A673 (cell line): Measurements from ENCODE around the gene DIS3L2. TPM values are rescaled to one million over a fixed set of nuclear protein-coding genes. Genes with fewer than 3 reads are reported as not detected.
"Not testable (repeated sequence)": the region's sequence is repeated elsewhere in the genome, so short reads cannot be mapped to it uniquely, and the experiment has no call there.

Source experiments
- BruUV-seq: library from RNA; stranded (reverse); fragments of 400-500 nt; replicated peaks from 2 replicates; lab custom pipeline; 2021; lab: Mats Ljungman, UMichigan
- CTCF ChIA-PET: fragments of 300-600 bp; sonication (Branson Sonifier 250); formaldehyde crosslinking; loops from one replicate; lab custom pipeline; 2022; ENCODE audit warnings: antibody characterized with exemption; lab: Charles Lee
- POLR2A ChIA-PET: fragments of 300-600 bp; sonication (Branson Sonifier 250); formaldehyde crosslinking; loops from one replicate; lab custom pipeline; 2022; ENCODE audit warnings: antibody characterized with exemption; ENCODE audit not compliant: low non-redundant PET; lab: Charles Lee
- DNase-seq: peaks from one replicate; pipeline ENCODE4 v3.0.0-alpha.2; 2015; ENCODE audit warnings: low spot score
- H3K27ac ChIP-seq: fragments of 200-600 bp; sonication (generic); 2 replicates; pipeline ENCODE4 v1.5.1; 2016; ENCODE audit warnings: mixed run types, low read depth, mild to moderate bottlenecking, mixed read lengths, antibody characterized with exemption, low read length; ENCODE audit not compliant: poor library complexity, severe bottlenecking
- H3K27me3 ChIP-seq: fragments of 200-600 bp; sonication (generic); replicated peaks from 2 replicates; pipeline ENCODE4 v1.6.1; 2017; ENCODE audit warnings: mixed run types, low read depth, mild to moderate bottlenecking, mixed read lengths, antibody characterized with exemption, low read length; ENCODE audit not compliant: insufficient read depth, poor library complexity
- H3K36me3 ChIP-seq: fragments of 200-600 bp; sonication (generic); 2 replicates; pipeline ENCODE4 v1.6.1; 2016; ENCODE audit warnings: mixed run types, mild to moderate bottlenecking, mixed read lengths, antibody characterized with exemption, low read length; ENCODE audit not compliant: insufficient read depth, poor library complexity, severe bottlenecking
- H3K4me1 ChIP-seq: fragments of 200-600 bp; sonication (generic); 2 replicates; pipeline ENCODE4 v1.6.1; 2017; ENCODE audit warnings: mixed run types, mild to moderate bottlenecking, mixed read lengths, antibody characterized with exemption, low read length; ENCODE audit not compliant: insufficient read depth, poor library complexity, severe bottlenecking
- H3K4me3 ChIP-seq: fragments of 200-600 bp; sonication (generic); 2 replicates; pipeline ENCODE4 v1.5.1; 2016; ENCODE audit warnings: low read depth, mixed run types, mild to moderate bottlenecking, mixed read lengths, low read length; ENCODE audit not compliant: poor library complexity, severe bottlenecking
- H3K9me3 ChIP-seq: fragments of 200-600 bp; sonication (generic); 2 replicates; pipeline ENCODE4 v1.6.1; 2016; ENCODE audit warnings: mixed run types, low read depth, mild to moderate bottlenecking, mixed read lengths, antibody characterized with exemption, low read length; ENCODE audit not compliant: poor library complexity, severe bottlenecking
- EZH2 ChIP-seq: fragments of 200-600 bp; sonication (generic); IDR thresholded peaks from 2 replicates; pipeline ENCODE4 v1.6.1; 2017; ENCODE audit warnings: borderline replicate concordance, low read depth, mild to moderate bottlenecking, mixed read lengths, antibody characterized with exemption, low read length; ENCODE audit not compliant: poor library complexity, severe bottlenecking
- intact Hi-C: fragments of 100-400 bp; cut with micrococcal nuclease; formaldehyde crosslinking; loops from one replicate; pipeline ENCODE4 v1.10.0; 2022; ENCODE audit not compliant: unreplicated experiment
- total RNA-seq: library from RNA; stranded (reverse); gene quantifications from 2 replicates; pipeline ENCODE4 v1.2.3, GENCODE V29; 2021
- TF ChIP-seq, protein P1 (sequence below): fragments of 300-800, 200-600 bp; sonication (generic); conservative IDR thresholded peaks from 2 replicates; pipeline ENCODE4 v1.5.1; 2017; ENCODE audit warnings: low read depth, mild to moderate bottlenecking, antibody characterized with exemption, low read length, moderate library complexity, mixed read lengths

The DIS3L2 gene
- total RNA-seq, 1 experiment from 2014 or later, result 38.7 TPM

DNA sequence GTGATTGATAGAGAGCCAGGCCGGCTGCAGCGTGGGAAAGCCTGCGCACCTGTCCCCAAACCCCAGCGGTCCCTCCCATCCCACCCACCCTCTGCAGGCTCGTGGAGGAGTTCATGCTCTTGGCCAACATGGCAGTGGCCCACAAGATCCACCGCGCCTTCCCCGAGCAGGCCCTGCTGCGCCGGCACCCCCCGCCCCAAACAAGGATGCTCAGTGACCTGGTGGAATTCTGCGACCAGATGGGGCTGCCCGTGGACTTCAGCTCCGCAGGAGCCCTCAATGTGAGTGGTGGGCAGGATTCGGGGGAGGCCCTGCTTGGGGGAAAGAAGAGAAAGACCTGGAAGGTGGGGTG lies 368.2 kb downstream of the DIS3L2 start:
- POLR2A ChIA-PET, result no interaction called here
- intact Hi-C loops, result no loop called here
- H3K27me3 ChIP-seq, result no peaks in the 10 kb centered on the region
- CTCF ChIA-PET, result interaction anchor here (0.6 kb wide), 1 partner anchor 112 kb away, joined by 5 read pairs; no protein-coding TSS in a partner anchor
- DNase-seq, result no peak
- H3K4me3 ChIP-seq, result no peak overlapping the region
- H3K27ac ChIP-seq, result no peak overlapping the region
- no peaks in the 10 kb centered on the region for H3K4me1 ChIP-seq
- H3K36me3 ChIP-seq, result no peaks in the 10 kb centered on the region
- TF ChIP-seq, protein P1, sequence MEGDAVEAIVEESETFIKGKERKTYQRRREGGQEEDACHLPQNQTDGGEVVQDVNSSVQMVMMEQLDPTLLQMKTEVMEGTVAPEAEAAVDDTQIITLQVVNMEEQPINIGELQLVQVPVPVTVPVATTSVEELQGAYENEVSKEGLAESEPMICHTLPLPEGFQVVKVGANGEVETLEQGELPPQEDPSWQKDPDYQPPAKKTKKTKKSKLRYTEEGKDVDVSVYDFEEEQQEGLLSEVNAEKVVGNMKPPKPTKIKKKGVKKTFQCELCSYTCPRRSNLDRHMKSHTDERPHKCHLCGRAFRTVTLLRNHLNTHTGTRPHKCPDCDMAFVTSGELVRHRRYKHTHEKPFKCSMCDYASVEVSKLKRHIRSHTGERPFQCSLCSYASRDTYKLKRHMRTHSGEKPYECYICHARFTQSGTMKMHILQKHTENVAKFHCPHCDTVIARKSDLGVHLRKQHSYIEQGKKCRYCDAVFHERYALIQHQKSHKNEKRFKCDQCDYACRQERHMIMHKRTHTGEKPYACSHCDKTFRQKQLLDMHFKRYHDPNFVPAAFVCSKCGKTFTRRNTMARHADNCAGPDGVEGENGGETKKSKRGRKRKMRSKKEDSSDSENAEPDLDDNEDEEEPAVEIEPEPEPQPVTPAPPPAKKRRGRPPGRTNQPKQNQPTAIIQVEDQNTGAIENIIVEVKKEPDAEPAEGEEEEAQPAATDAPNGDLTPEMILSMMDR, result no peak
- no peak for TF ChIP-seq EZH2
- no peaks in the 10 kb centered on the region for H3K9me3 ChIP-seq
- no TSS peak for BruUV-seq

DNA sequence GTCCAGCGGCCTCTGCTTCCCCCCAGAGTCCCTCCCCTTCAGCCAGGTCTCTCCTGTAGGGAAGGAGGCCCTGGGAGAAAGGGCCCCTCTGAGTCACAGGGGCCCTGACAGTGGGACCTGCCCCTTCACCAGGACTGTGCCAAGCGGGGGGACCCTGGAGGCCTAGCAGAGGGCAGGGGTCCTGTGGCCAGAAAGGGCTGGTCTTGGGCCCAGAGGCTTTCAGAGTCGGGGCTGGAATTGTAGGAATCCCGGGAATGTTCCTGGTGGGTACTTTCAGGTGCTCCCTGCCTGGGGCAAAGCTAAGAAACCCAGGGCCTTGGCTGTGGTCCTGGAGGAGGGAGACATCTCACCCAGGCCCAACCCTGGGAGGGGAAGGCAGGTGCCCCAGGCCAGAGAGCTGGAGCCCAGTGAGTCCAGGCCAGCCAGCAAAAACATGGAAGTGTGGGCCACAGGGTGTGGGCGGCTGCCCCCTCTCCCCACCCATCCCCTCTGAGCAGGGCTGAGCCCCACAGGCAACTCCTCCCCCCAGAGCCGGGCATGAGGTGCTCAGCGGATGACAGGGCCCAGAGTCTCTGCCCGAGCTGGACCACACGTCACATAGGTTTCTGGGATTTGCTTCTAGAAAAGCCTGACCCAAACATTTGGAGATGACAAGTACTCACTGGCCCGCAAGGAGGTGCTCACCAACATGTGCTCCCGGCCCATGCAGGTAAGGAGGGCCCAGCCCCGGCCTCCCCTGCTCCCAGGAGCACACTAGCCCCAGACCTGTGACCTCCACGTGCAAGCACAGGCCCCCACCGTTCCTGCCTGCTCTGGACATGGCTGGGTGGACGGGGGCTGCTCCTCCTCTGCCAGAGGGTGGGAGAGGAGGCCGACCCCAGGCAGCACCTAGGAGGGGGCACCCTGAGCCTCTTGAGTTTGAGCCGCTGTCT lies 368.8 kb downstream of the DIS3L2 start:
- H3K27me3 ChIP-seq, result no peaks in the 10 kb centered on the region
- no peak overlapping the region for H3K27ac ChIP-seq
- H3K36me3 ChIP-seq, result no peaks in the 10 kb centered on the region
- ChIA-PET POLR2A (no interaction called here), CTCF (no interaction called here)
- no peak overlapping the region for H3K4me3 ChIP-seq
- no TSS peak for BruUV-seq
- TF ChIP-seq, protein P1, result no peak
- no peak for TF ChIP-seq EZH2
- intact Hi-C loops, result no loop called here
- DNase-seq, result no peak
- no peaks in the 10 kb centered on the region for H3K4me1 ChIP-seq
- H3K9me3 ChIP-seq, result no peaks in the 10 kb centered on the region

DNA sequence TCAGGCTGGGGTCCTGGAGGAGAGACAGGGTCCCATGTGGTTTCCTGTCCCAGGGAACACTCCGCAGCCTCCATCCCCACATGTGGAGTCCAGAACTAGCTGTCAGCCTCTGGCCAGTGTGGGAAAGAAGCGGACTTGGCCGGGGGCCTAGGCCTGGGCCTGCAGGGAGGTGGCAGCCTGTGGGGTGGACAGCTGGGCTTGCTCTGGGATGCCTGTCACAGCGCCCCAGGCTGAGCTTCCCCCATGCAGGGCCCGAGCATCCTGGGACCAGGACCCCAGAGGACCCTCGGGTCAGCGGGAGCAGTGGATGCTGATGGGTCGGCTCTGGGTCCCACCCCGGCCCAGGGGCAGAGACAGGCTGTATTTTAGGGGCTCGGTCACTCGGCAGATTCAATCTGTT lies 369.5 kb downstream of the DIS3L2 start:
- H3K9me3 ChIP-seq, intact Hi-C loops, H3K4me1 ChIP-seq, H3K27me3 ChIP-seq, BruUV-seq, H3K36me3 ChIP-seq, CTCF ChIA-PET, H3K4me3 ChIP-seq, POLR2A ChIA-PET, H3K27ac ChIP-seq, DNase-seq: not testable (repeated sequence)

DNA sequence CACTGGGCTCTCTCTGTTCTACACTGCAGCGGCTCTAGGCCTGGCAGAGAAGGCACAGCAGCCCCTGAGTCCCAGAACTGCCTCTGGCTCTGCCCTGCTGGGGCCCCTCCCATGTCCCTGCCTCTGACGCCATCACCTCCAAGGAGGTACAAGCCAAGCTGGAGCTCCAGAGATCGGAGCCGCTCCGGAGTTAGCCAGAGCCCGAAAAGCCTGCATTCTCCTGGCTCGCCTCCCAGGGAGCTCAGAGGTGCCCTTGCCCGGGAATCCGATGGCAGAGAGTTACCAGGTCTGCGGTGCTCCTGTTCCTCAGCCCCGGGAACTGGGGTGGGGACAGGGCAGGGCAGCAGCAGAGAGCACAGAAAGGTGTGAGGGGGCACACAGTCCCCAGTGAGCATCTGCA lies 370.1 kb downstream of the DIS3L2 start:
- H3K36me3 ChIP-seq, H3K27ac ChIP-seq, H3K9me3 ChIP-seq, CTCF ChIA-PET, intact Hi-C loops, POLR2A ChIA-PET, H3K27me3 ChIP-seq, BruUV-seq, H3K4me3 ChIP-seq, DNase-seq, H3K4me1 ChIP-seq: not testable (repeated sequence)

DNA sequence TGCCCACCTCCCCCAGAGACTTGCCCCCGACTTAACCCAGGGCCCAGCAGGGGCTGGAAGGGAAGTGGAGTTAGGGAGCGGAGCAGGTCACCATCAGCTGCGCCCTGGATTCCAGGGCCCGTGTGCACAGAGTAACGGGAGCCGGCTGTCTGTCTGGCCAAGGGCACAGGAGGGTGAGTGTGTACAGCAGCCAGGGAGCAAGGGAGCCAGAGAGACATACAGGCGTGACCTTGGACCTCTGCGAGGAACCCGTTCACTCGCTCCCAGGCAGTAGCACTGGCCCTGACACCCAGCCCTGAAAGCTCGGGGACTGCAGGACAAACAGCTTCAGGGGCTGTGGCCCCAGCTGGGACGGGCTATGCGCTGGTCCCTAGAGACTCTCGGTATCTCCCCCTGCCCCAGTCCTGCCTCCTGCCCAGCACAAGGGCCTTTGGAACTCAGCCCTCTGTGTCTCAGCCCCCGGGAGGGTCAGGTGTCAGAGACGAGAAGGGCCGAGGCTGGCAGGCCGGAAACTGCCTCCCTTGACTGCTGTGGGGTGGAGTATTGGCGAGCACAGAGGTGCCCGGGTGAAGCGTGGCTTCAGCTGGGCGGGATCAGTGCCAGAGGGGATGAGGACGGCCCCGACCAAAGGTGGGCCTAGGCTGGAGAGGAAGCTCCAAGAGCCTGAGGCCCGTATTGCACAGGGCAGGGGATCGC lies 370.9 kb downstream of the DIS3L2 start:
- CTCF ChIA-PET, H3K4me3 ChIP-seq, intact Hi-C loops, H3K36me3 ChIP-seq, H3K9me3 ChIP-seq, H3K27ac ChIP-seq, H3K4me1 ChIP-seq, H3K27me3 ChIP-seq, BruUV-seq, DNase-seq, POLR2A ChIA-PET: not testable (repeated sequence)
